Activated naive CD4-positive, alpha-beta T cell treated with anti-CD3 and anti-CD28 coated beads, Interleukin-2, amount 50 U/mL, for 24 hours (primary cell): ENCODE data around the gene LHFPL3.

Experiments
- H3K27ac Mint-ChIP-seq: one replicate; pipeline ENCODE4 v1.8.0; 2021; ENCODE audit warnings: mild to moderate bottlenecking, mixed read lengths
- H3K27me3 Mint-ChIP-seq: one replicate; pipeline ENCODE4 v1.8.0; 2021; ENCODE audit warnings: mixed read lengths
- H3K36me3 Mint-ChIP-seq: one replicate; pipeline ENCODE4 v1.8.0; 2021; ENCODE audit warnings: mixed read lengths
- H3K4me1 Mint-ChIP-seq: one replicate; pipeline ENCODE4 v1.8.0; 2021; ENCODE audit warnings: mixed read lengths
- H3K4me3 Mint-ChIP-seq: one replicate; pipeline ENCODE4 v1.8.0; 2021; ENCODE audit warnings: mild to moderate bottlenecking, mixed read lengths
- H3K9me3 Mint-ChIP-seq: one replicate; pipeline ENCODE4 v1.8.0; 2021; ENCODE audit warnings: mixed read lengths

LHFPL3 gene

GRCh38 chr7:104497379-104497967 is 169.1 kb downstream of the LHFPL3 start:
- no peak overlapping the region for H3K4me3 Mint-ChIP-seq
- H3K36me3 Mint-ChIP-seq, result no peaks in the 10 kb centered on the region
- H3K9me3 Mint-ChIP-seq, result no peaks in the 10 kb centered on the region
- no peaks in the 10 kb centered on the region for H3K4me1 Mint-ChIP-seq
- no peaks in the 10 kb centered on the region for H3K27me3 Mint-ChIP-seq
- no peak overlapping the region for H3K27ac Mint-ChIP-seq

- H3K9me3 Mint-ChIP-seq, result no peaks in the 10 kb centered on the region
- no peaks in the 10 kb centered on the region for H3K27me3 Mint-ChIP-seq
- H3K27ac Mint-ChIP-seq, result no peak overlapping the region
- no peak overlapping the region for H3K4me3 Mint-ChIP-seq
- no peaks in the 10 kb centered on the region for H3K36me3 Mint-ChIP-seq
- no peaks in the 10 kb centered on the region for H3K4me1 Mint-ChIP-seq
Measured at GRCh38 chr7:104499975-104500374, 171.6 kb downstream of the LHFPL3 start.

GRCh38 chr7:104509874-104510273 is 181.5 kb downstream of the LHFPL3 start:
- no peaks in the 10 kb centered on the region for H3K36me3 Mint-ChIP-seq
- no peaks in the 10 kb centered on the region for H3K4me1 Mint-ChIP-seq
- peaks cover 4% of the 10 kb centered on the region for H3K27me3 Mint-ChIP-seq
- no peak overlapping the region for H3K4me3 Mint-ChIP-seq
- H3K9me3 Mint-ChIP-seq, result peaks cover 26% of the 10 kb centered on the region
- H3K27ac Mint-ChIP-seq, result no peak overlapping the region

- Mint-ChIP-seq H3K4me1 (no peaks in the 10 kb centered on the region), H3K27ac (no peak overlapping the region), H3K4me3 (no peak overlapping the region), H3K36me3 (no peaks in the 10 kb centered on the region), H3K9me3 (no peaks in the 10 kb centered on the region), H3K27me3 (peaks cover 2% of the 10 kb centered on the region)
Measured at GRCh38 chr7:104524853-104525252, 196.4 kb downstream of the LHFPL3 start.

- H3K36me3 Mint-ChIP-seq, result no peaks in the 10 kb centered on the region
- no peaks in the 10 kb centered on the region for H3K9me3 Mint-ChIP-seq
- H3K27ac Mint-ChIP-seq, result no peak overlapping the region
- H3K27me3 Mint-ChIP-seq, result peaks cover 2% of the 10 kb centered on the region
- no peaks in the 10 kb centered on the region for H3K4me1 Mint-ChIP-seq
- H3K4me3 Mint-ChIP-seq, result no peak overlapping the region
Measured at GRCh38 chr7:104528142-104528541, 199.7 kb downstream of the LHFPL3 start.

GRCh38 chr7:104529567-104529966 is 201.2 kb downstream of the LHFPL3 start:
- Mint-ChIP-seq H3K27me3 (peaks cover 2% of the 10 kb centered on the region), H3K9me3 (no peaks in the 10 kb centered on the region), H3K36me3 (no peaks in the 10 kb centered on the region), H3K4me3 (no peak overlapping the region), H3K4me1 (no peaks in the 10 kb centered on the region), H3K27ac (no peak overlapping the region)

GRCh38 chr7:104530251-104530650 is 201.8 kb downstream of the LHFPL3 start:
- no peak overlapping the region for H3K27ac Mint-ChIP-seq
- H3K36me3 Mint-ChIP-seq, result no peaks in the 10 kb centered on the region
- no peak overlapping the region for H3K4me3 Mint-ChIP-seq
- no peaks in the 10 kb centered on the region for H3K9me3 Mint-ChIP-seq
- no peaks in the 10 kb centered on the region for H3K4me1 Mint-ChIP-seq
- peaks cover 2% of the 10 kb centered on the region for H3K27me3 Mint-ChIP-seq

GRCh38 chr7:104534149-104534548 is 205.7 kb downstream of the LHFPL3 start:
- no peaks in the 10 kb centered on the region for H3K36me3 Mint-ChIP-seq
- no peaks in the 10 kb centered on the region for H3K9me3 Mint-ChIP-seq
- no peak overlapping the region for H3K27ac Mint-ChIP-seq
- H3K27me3 Mint-ChIP-seq, result peaks cover 1% of the 10 kb centered on the region
- no peaks in the 10 kb centered on the region for H3K4me1 Mint-ChIP-seq
- H3K4me3 Mint-ChIP-seq, result no peak overlapping the region

- Mint-ChIP-seq H3K27me3 (no peaks in the 10 kb centered on the region), H3K4me3 (no peak overlapping the region), H3K27ac (no peak overlapping the region)
Measured at GRCh38 chr7:104535841-104536240, 207.4 kb downstream of the LHFPL3 start.

GRCh38 chr7:104536956-104537355 is 208.6 kb downstream of the LHFPL3 start:
- no peaks in the 10 kb centered on the region for H3K4me1 Mint-ChIP-seq
- H3K9me3 Mint-ChIP-seq, result no peaks in the 10 kb centered on the region
- H3K27ac Mint-ChIP-seq, result no peak overlapping the region
- no peak overlapping the region for H3K4me3 Mint-ChIP-seq
- H3K27me3 Mint-ChIP-seq, result no peaks in the 10 kb centered on the region
- no peaks in the 10 kb centered on the region for H3K36me3 Mint-ChIP-seq

More at GRCh38 chr7:104535841-104536240, 207.4 kb downstream of the LHFPL3 start:
- no peaks in the 10 kb centered on the region for H3K4me1 Mint-ChIP-seq
- no peaks in the 10 kb centered on the region for H3K9me3 Mint-ChIP-seq
- H3K36me3 Mint-ChIP-seq, result no peaks in the 10 kb centered on the region

GRCh38 chr7:104538152-104538551 is 209.7 kb downstream of the LHFPL3 start:
- Mint-ChIP-seq H3K27ac (no peak overlapping the region), H3K4me1 (no peaks in the 10 kb centered on the region), H3K4me3 (no peak overlapping the region), H3K27me3 (no peaks in the 10 kb centered on the region), H3K36me3 (no peaks in the 10 kb centered on the region), H3K9me3 (no peaks in the 10 kb centered on the region)

GRCh38 chr7:104541897-104542296 is 213.5 kb downstream of the LHFPL3 start:
- no peak overlapping the region for H3K4me3 Mint-ChIP-seq
- H3K27ac Mint-ChIP-seq, result no peak overlapping the region
- H3K27me3 Mint-ChIP-seq, result no peaks in the 10 kb centered on the region
- H3K9me3 Mint-ChIP-seq, result no peaks in the 10 kb centered on the region
- no peaks in the 10 kb centered on the region for H3K36me3 Mint-ChIP-seq
- no peaks in the 10 kb centered on the region for H3K4me1 Mint-ChIP-seq

GRCh38 chr7:104548861-104549260 is 220.5 kb downstream of the LHFPL3 start:
- Mint-ChIP-seq H3K36me3 (no peaks in the 10 kb centered on the region), H3K9me3 (no peaks in the 10 kb centered on the region), H3K4me1 (no peaks in the 10 kb centered on the region), H3K27ac (no peak overlapping the region), H3K27me3 (peaks cover 2% of the 10 kb centered on the region), H3K4me3 (no peak overlapping the region)

GRCh38 chr7:104550362-104550761 is 222.0 kb downstream of the LHFPL3 start:
- no peaks in the 10 kb centered on the region for H3K4me1 Mint-ChIP-seq
- H3K4me3 Mint-ChIP-seq, result no peak overlapping the region
- peaks cover 2% of the 10 kb centered on the region for H3K27me3 Mint-ChIP-seq
- H3K36me3 Mint-ChIP-seq, result no peaks in the 10 kb centered on the region
- H3K9me3 Mint-ChIP-seq, result peaks cover 8% of the 10 kb centered on the region
- H3K27ac Mint-ChIP-seq, result no peak overlapping the region

- Mint-ChIP-seq H3K4me1 (no peaks in the 10 kb centered on the region), H3K4me3 (no peak overlapping the region)
Measured at GRCh38 chr7:104551226-104551625, 222.8 kb downstream of the LHFPL3 start.

GRCh38 chr7:104552102-104552501 is 223.7 kb downstream of the LHFPL3 start:
- Mint-ChIP-seq H3K27ac (no peak overlapping the region), H3K9me3 (peaks cover 14% of the 10 kb centered on the region), H3K4me3 (no peak overlapping the region), H3K36me3 (no peaks in the 10 kb centered on the region), H3K4me1 (no peaks in the 10 kb centered on the region), H3K27me3 (peaks cover 2% of the 10 kb centered on the region)

More at GRCh38 chr7:104551226-104551625, 222.8 kb downstream of the LHFPL3 start:
- Mint-ChIP-seq H3K36me3 (no peaks in the 10 kb centered on the region), H3K9me3 (peaks cover 8% of the 10 kb centered on the region), H3K27me3 (peaks cover 2% of the 10 kb centered on the region), H3K27ac (peak overlapping the region; percentile 31)

- H3K27me3 Mint-ChIP-seq, result peaks cover 2% of the 10 kb centered on the region
- no peaks in the 10 kb centered on the region for H3K36me3 Mint-ChIP-seq
- H3K27ac Mint-ChIP-seq, result no peak overlapping the region
- no peaks in the 10 kb centered on the region for H3K4me1 Mint-ChIP-seq
- H3K4me3 Mint-ChIP-seq, result no peak overlapping the region
- H3K9me3 Mint-ChIP-seq, result peaks cover 15% of the 10 kb centered on the region
Measured at GRCh38 chr7:104553074-104553473, 224.7 kb downstream of the LHFPL3 start.
